ENCODE data around the gene SPON1. TPM values are rescaled to one million over a fixed set of nuclear protein-coding genes. Genes with fewer than 3 reads are reported as not detected.

SPON1 gene
- total and polyA plus RNA-seq, 2 experiments from 2014 or later: 2.4 to 5.4 TPM

DNA sequence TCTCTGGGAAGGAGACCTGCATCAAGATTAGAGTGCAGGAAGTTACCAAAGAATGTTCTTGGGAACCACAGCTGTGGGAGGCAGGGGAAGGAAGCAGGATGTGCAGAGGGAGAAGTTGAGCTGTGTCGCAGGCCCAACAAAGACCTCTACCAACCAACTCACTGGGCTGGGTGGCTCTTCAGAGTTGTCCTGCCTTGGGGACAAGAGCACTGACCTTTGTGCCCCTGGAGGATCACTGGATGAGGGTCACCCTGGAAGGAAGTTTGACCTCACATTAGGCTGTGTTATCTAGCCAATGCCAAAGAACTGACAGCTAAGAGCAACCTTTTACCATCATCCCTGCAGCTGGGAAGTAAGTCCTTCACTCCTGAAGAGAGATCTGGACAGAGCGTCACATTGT lies 265.8 kb downstream of the SPON1 start:
- Histone ChIP-seq H3K4me1 (ENCODE audit: insufficient read depth) (no peaks in the 10 kb centered on the region), H3K4me3 (no peak overlapping the region), H3K79me2 (ENCODE audit: insufficient read depth) (no peaks in the 10 kb centered on the region), H3K9ac (no peak overlapping the region), H4K20me1 (ENCODE audit: insufficient read depth) (no peaks in the 10 kb centered on the region), H2AFZ (no peak overlapping the region), H3K27ac (no peak overlapping the region), H3F3A (ENCODE audit: insufficient read depth) (no peaks in the 10 kb centered on the region), H3K27me3 (replicated peaks; ENCODE audit: insufficient read depth) (0 out of 2 replicates have a peak, but pooled peaks cover 5% of the 10 kb centered on the region), H3K4me2 (ENCODE audit: unreplicated experiment) (no peak overlapping the region), H3K9me3 (ENCODE audit: low read depth) (no peaks in the 10 kb centered on the region), H3K36me3 (ENCODE audit: low read depth) (no peaks in the 10 kb centered on the region), H3K9me2 (ENCODE audit: insufficient read depth) (no peaks in the 10 kb centered on the region)
- TF ChIP-seq EZH2 (IDR thresholded peaks at IDR 0.05; ENCODE audit: insufficient read depth, poor library complexity, severe bottlenecking) (no peak), EZH2phosphoT487 (IDR thresholded peaks at IDR 0.05; ENCODE audit: insufficient read depth, low read depth) (no peak)
- in situ Hi-C loops (cut with MboI): no loop called here
- no peak for DNase-seq
- WGBS, 2 experiments (ENCODE audit: low coverage in 1 of 2, low lambda C conversion rate in 2 of 2, missing lambda C conversion rate in 2 of 2): 68 to 69% methylated on average over 2 of the region's 2 CpGs

DNA sequence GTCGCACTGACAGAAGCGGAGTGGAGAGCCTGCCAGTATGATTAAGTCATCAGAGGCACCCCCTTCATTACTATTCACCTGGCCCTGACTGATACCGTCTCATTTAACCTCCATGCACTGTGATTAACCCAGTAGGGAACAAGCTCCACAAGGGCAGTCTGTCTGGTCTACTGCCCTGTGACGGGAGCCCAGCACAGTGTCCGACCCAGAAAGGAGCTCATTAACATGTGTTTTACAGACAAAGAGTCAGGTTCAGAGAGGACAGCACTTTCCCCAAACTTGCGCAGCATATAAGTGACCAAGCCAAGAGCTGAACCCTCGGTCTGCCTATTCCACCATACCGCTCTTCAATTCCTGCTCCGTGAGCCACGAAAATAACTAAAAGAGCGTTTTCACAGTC lies 266.9 kb downstream of the SPON1 start:
- no peak overlapping the region for H3K4me2 ChIP-seq (ENCODE audit: unreplicated experiment)
- no peak overlapping the region for H2AFZ ChIP-seq
- TF ChIP-seq EZH2 (IDR thresholded peaks at IDR 0.05; ENCODE audit: insufficient read depth, poor library complexity, severe bottlenecking): no peak
- no peak for TF ChIP-seq EZH2phosphoT487 (IDR thresholded peaks at IDR 0.05; ENCODE audit: insufficient read depth, low read depth)
- H4K20me1 ChIP-seq (ENCODE audit: insufficient read depth): no peaks in the 10 kb centered on the region
- H3K79me2 ChIP-seq (ENCODE audit: insufficient read depth): no peaks in the 10 kb centered on the region
- H3K36me3 ChIP-seq (ENCODE audit: low read depth): no peaks in the 10 kb centered on the region
- H3K9me2 ChIP-seq (ENCODE audit: insufficient read depth): no peaks in the 10 kb centered on the region
- no peak overlapping the region for H3K9ac ChIP-seq
- H3K4me3 ChIP-seq: no peak overlapping the region
- in situ Hi-C loops (cut with MboI): no loop called here
- no peaks in the 10 kb centered on the region for H3F3A ChIP-seq (ENCODE audit: insufficient read depth)
- 62 to 69% methylated on average over 11 of the region's 11 CpGs for WGBS, 2 experiments (ENCODE audit: low coverage in 1 of 2, low lambda C conversion rate in 2 of 2, missing lambda C conversion rate in 2 of 2)
- no peaks in the 10 kb centered on the region for H3K4me1 ChIP-seq (ENCODE audit: insufficient read depth)
- DNase-seq: no peak
- no peaks in the 10 kb centered on the region for H3K9me3 ChIP-seq (ENCODE audit: low read depth)
- H3K27me3 ChIP-seq (replicated peaks; ENCODE audit: insufficient read depth): no peaks in the 10 kb centered on the region
- no peak overlapping the region for H3K27ac ChIP-seq

DNA sequence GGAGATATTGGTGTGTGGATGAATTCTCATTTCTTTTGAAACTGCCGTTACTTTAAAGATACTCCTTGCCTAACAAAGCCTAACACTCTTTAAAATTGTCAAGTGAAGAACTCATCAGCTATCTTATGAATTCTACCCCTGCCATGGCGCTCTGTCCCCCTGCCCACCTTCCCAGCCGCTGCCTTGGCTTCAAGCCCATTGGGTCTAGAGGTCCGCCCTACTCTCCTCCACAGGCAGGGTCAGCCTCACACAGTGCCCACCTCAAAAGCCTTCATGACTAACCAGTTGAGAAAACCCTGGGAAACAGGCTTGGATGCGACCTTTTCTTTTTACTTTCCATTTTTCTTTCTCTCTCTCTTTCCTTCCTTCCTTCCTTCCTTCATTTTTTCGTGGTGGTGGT lies 267.9 kb downstream of the SPON1 start:
- DNase-seq: no peak
- in situ Hi-C loops (cut with MboI): no loop called here
- no peak overlapping the region for H3K4me2 ChIP-seq (ENCODE audit: unreplicated experiment)
- no peak overlapping the region for H3K27ac ChIP-seq
- H3K9me3 ChIP-seq (ENCODE audit: low read depth): no peaks in the 10 kb centered on the region
- no peak for TF ChIP-seq EZH2 (IDR thresholded peaks at IDR 0.05; ENCODE audit: insufficient read depth, poor library complexity, severe bottlenecking)
- no peak for TF ChIP-seq EZH2phosphoT487 (IDR thresholded peaks at IDR 0.05; ENCODE audit: insufficient read depth, low read depth)
- no peaks in the 10 kb centered on the region for H3K79me2 ChIP-seq (ENCODE audit: insufficient read depth)
- no peaks in the 10 kb centered on the region for H4K20me1 ChIP-seq (ENCODE audit: insufficient read depth)
- H3K4me3 ChIP-seq: no peak overlapping the region
- no peaks in the 10 kb centered on the region; the same call in 1 of the 2 replicates for H3K27me3 ChIP-seq (replicated peaks; ENCODE audit: insufficient read depth)
- no peaks in the 10 kb centered on the region for H3K9me2 ChIP-seq (ENCODE audit: insufficient read depth)
- no peak overlapping the region for H3K9ac ChIP-seq
- no peak overlapping the region for H2AFZ ChIP-seq
- no peaks in the 10 kb centered on the region for H3F3A ChIP-seq (ENCODE audit: insufficient read depth)
- 63 to 72% methylated on average over 5 to 6 of the region's 6 CpGs for WGBS, 2 experiments (ENCODE audit: low coverage in 1 of 2, low lambda C conversion rate in 2 of 2, missing lambda C conversion rate in 2 of 2)
- no peaks in the 10 kb centered on the region for H3K4me1 ChIP-seq (ENCODE audit: insufficient read depth)
- no peaks in the 10 kb centered on the region for H3K36me3 ChIP-seq (ENCODE audit: low read depth)

GRCh38 chr11:14232652-14233051 lies 270.1 kb downstream of the SPON1 start:
- H3K9me3 ChIP-seq (ENCODE audit: low read depth): no peaks in the 10 kb centered on the region
- no peaks in the 10 kb centered on the region for H3K9me2 ChIP-seq (ENCODE audit: insufficient read depth)
- no peak for DNase-seq
- H3F3A ChIP-seq (ENCODE audit: insufficient read depth): no peaks in the 10 kb centered on the region
- WGBS, 2 experiments (ENCODE audit: low coverage in 1 of 2, low lambda C conversion rate in 2 of 2, missing lambda C conversion rate in 2 of 2): 83 to 86% methylated on average over 6 of the region's 6 CpGs
- H3K9ac ChIP-seq: no peak overlapping the region
- H3K4me3 ChIP-seq: no peak overlapping the region
- H3K4me2 ChIP-seq (ENCODE audit: unreplicated experiment): no peak overlapping the region
- H2AFZ ChIP-seq: no peak overlapping the region
- peaks cover 7% of the 10 kb centered on the region for H3K27me3 ChIP-seq (replicated peaks; ENCODE audit: insufficient read depth)
- H4K20me1 ChIP-seq (ENCODE audit: insufficient read depth): no peaks in the 10 kb centered on the region
- TF ChIP-seq EZH2 (IDR thresholded peaks at IDR 0.05; ENCODE audit: insufficient read depth, poor library complexity, severe bottlenecking): no peak
- no peak for TF ChIP-seq EZH2phosphoT487 (IDR thresholded peaks at IDR 0.05; ENCODE audit: insufficient read depth, low read depth)
- no peaks in the 10 kb centered on the region for H3K4me1 ChIP-seq (ENCODE audit: insufficient read depth)
- no peaks in the 10 kb centered on the region for H3K79me2 ChIP-seq (ENCODE audit: insufficient read depth)
- H3K27ac ChIP-seq: no peak overlapping the region
- in situ Hi-C loops (cut with MboI): no loop called here
- H3K36me3 ChIP-seq (ENCODE audit: low read depth): no peaks in the 10 kb centered on the region

- in situ Hi-C loops (cut with MboI): no loop called here
- no peak overlapping the region for H3K4me2 ChIP-seq (ENCODE audit: unreplicated experiment)
- no peak for DNase-seq
Measured at GRCh38 chr11:14234446-14234845, 271.9 kb downstream of the SPON1 start.

More at GRCh38 chr11:14234446-14234845, 271.9 kb downstream of the SPON1 start:
- Histone ChIP-seq H4K20me1 (ENCODE audit: insufficient read depth) (no peaks in the 10 kb centered on the region), H3K36me3 (ENCODE audit: low read depth) (no peaks in the 10 kb centered on the region), H3K27me3 (replicated peaks; ENCODE audit: insufficient read depth) (peaks cover 7% of the 10 kb centered on the region), H3K27ac (no peak overlapping the region), H3K9me3 (ENCODE audit: low read depth) (no peaks in the 10 kb centered on the region), H3K9ac (no peak overlapping the region), H3K9me2 (ENCODE audit: insufficient read depth) (no peaks in the 10 kb centered on the region), H3K79me2 (ENCODE audit: insufficient read depth) (no peaks in the 10 kb centered on the region), H3K4me3 (no peak overlapping the region), H2AFZ (no peak overlapping the region), H3K4me1 (ENCODE audit: insufficient read depth) (no peaks in the 10 kb centered on the region), H3F3A (ENCODE audit: insufficient read depth) (no peaks in the 10 kb centered on the region)
- 65 to 71% methylated on average over 6 of the region's 6 CpGs for WGBS, 2 experiments (ENCODE audit: low coverage in 1 of 2, low lambda C conversion rate in 2 of 2, missing lambda C conversion rate in 2 of 2)
- TF ChIP-seq EZH2 (IDR thresholded peaks at IDR 0.05; ENCODE audit: insufficient read depth, poor library complexity, severe bottlenecking) (no peak), EZH2phosphoT487 (IDR thresholded peaks at IDR 0.05; ENCODE audit: insufficient read depth, low read depth) (no peak)

All from GM23248 (cell line).